ENCODE data around the gene PLPPR4. TPM values are rescaled to one million over a fixed set of nuclear protein-coding genes. Genes with fewer than 3 reads are reported as not detected.

The PLPPR4 gene
- total and polyA plus RNA-seq, 2 of the 4 experiments (the other 2 are of a cell fraction), result 4.5 to 7.0 TPM

GRCh38 chr1:99233446-99233845 lies 30.8 kb upstream of the PLPPR4 start:
- Histone ChIP-seq H3K4me2 (ENCODE audit: low read depth, low read length) (no peak overlapping the region), H3K9me1 (ENCODE audit: insufficient read depth, low read length) (no peaks in the 10 kb centered on the region), H2BK120ac (ENCODE audit: low read depth, low read length) (no peak overlapping the region), H2AK9ac (replicated peaks; ENCODE audit: low read depth, low read length, poor library complexity) (no peak overlapping the region), H2BK15ac (ENCODE audit: low read depth, low read length) (no peak overlapping the region), H4K91ac (ENCODE audit: insufficient read depth, low read depth, low read length) (no peak overlapping the region), H3K4me3 (ENCODE audit: insufficient read depth, low read depth, low read length) (no peak overlapping the region), H3K27ac (ENCODE audit: insufficient read depth, low read length) (no peak overlapping the region), H3K4me1 (ENCODE audit: control insufficient read depth, insufficient read depth, low read length) (no peaks in the 10 kb centered on the region), H2AK5ac (ENCODE audit: low read depth, low read length) (no peak overlapping the region), H2BK20ac (ENCODE audit: low read depth, low read length) (no peak overlapping the region), H3K23ac (ENCODE audit: low read depth, low read length) (no peak overlapping the region), H3K14ac (replicated peaks; ENCODE audit: low read depth, low read length) (no peak overlapping the region), H4K5ac (ENCODE audit: low read depth, low read length) (no peak overlapping the region), H3K36me3 (ENCODE audit: control insufficient read depth, insufficient read depth, low read length) (no peaks in the 10 kb centered on the region), H3K9ac (ENCODE audit: low read depth, low read length) (no peak overlapping the region), H4K20me1 (ENCODE audit: insufficient read depth, low read length) (no peaks in the 10 kb centered on the region), H3K27me3 (ENCODE audit: control insufficient read depth, insufficient read depth, low read length) (no peaks in the 10 kb centered on the region; the same call in 1 of the 2 replicates), H3K9me3 (ENCODE audit: control insufficient read depth, insufficient read depth, low read length) (no peaks in the 10 kb centered on the region), H4K8ac (ENCODE audit: low read depth in 2 of 2, low read length in 2 of 2) (no peak overlapping the region), H3K4ac (ENCODE audit: low read depth, low read length) (no peak overlapping the region), H3K79me1 (ENCODE audit: low read depth in 1 of 2, low read length in 2 of 2) (no peaks in the 10 kb centered on the region), H3K18ac (ENCODE audit: low read depth, low read length) (no peak overlapping the region), H2AFZ (replicated peaks; ENCODE audit: low read length, poor library complexity) (no peak overlapping the region), H3K56ac (ENCODE audit: extremely low read depth, insufficient read depth, low read length) (no peak overlapping the region), H2BK5ac (ENCODE audit: low read depth, low read length, poor library complexity, severe bottlenecking) (no peak overlapping the region)
- ChIA-PET CTCF (interaction anchor here (1.2 kb wide), 1 partner anchor 11 kb away, joined by 3 read pairs; no protein-coding TSS in a partner anchor), POLR2A (ENCODE audit: unreplicated experiment) (no interaction called here)
- in situ Hi-C loops (cut with MboI; ENCODE audit: low sequenced_read_pairs) (no loop called here), intact Hi-C loops (cut with micrococcal nuclease) (no loop called here), dilution Hi-C loops (cut with HindIII; ENCODE audit: low sequenced_read_pairs, unreplicated experiment) (no loop called here)
- BruUV-seq (replicated peaks), result no TSS peak
- TF ChIP-seq SMC3 (IDR thresholded peaks at IDR 0.05; ENCODE audit: low read depth, low read length) (no peak), MXI1 (IDR thresholded peaks at IDR 0.05; ENCODE audit: borderline replicate concordance, low read depth, low read length) (no peak), BHLHE40 (IDR thresholded peaks at IDR 0.05; ENCODE audit: low read depth, low read length) (no peak), MAZ (IDR thresholded peaks at IDR 0.05; ENCODE audit: borderline replicate concordance, low read depth, low read length) (no peak), CTCF (conservative IDR thresholded peaks at IDR 0.05; ENCODE audit: low read depth, low read length) (no peak), POLR2A (IDR thresholded peaks at IDR 0.05; ENCODE audit: low read depth, low read length) (no peak), FOS (IDR thresholded peaks at IDR 0.05; ENCODE audit: low read depth, low read length) (no peak), MAFK (IDR thresholded peaks at IDR 0.05; ENCODE audit: low read depth, low read length) (no peak), CEBPB (IDR thresholded peaks at IDR 0.05; ENCODE audit: low read depth, low read length) (no peak), RCOR1 (IDR thresholded peaks at IDR 0.05; ENCODE audit: insufficient replicate concordance, low read length) (no peak), CHD1 (IDR thresholded peaks at IDR 0.05; ENCODE audit: low read depth, low read length) (no peak), USF2 (IDR thresholded peaks at IDR 0.05; ENCODE audit: low read depth, low read length) (no peak), NFE2L2 (IDR thresholded peaks at IDR 0.05; ENCODE audit: low read depth, low read length) (no peak), ELK1 (IDR thresholded peaks at IDR 0.05; ENCODE audit: borderline replicate concordance, low read depth, low read length) (no peak)
- WGBS, 2 experiments (ENCODE audit: extremely low coverage in 2 of 2, insufficient read length in 1 of 2), result no CpG with 5 or more reads among the region's 1 CpG
- DNase-seq (no peak), ATAC-seq (ENCODE audit: low read depth) (no peak)

All from IMR-90 (cell line).